HCT116 (cell line): ENCODE data around the gene TNIK. TPM values are rescaled to one million over a fixed set of nuclear protein-coding genes. Genes with fewer than 3 reads are reported as not detected.

ENCODE experiments used
- ATAC-seq: fragments of 200-7000 bp; cut with Tn5 transposase; 2 replicates; pipeline ENCODE4 v1.9.1; 2020; ENCODE audit warnings: mild to moderate bottlenecking, moderate library complexity
- BruUV-seq: library from RNA; stranded (reverse); fragments of 400-500 nt; replicated peaks from 2 replicates; lab custom pipeline; 2021; lab: Mats Ljungman, UMichigan
- CTCF ChIA-PET: fragments of 300-600 bp; sonication (Branson Sonifier 250); formaldehyde crosslinking; loops from one replicate; lab custom pipeline; 2021; ENCODE audit warnings: antibody characterized with exemption; lab: Charles Lee
- POLR2A ChIA-PET: fragments of 300-600, 350-600 bp; sonication (Branson Sonifier 250); formaldehyde crosslinking; loops from one replicate; lab custom pipeline; 2021; ENCODE audit warnings: antibody characterized with exemption; lab: Charles Lee
- RAD21 ChIA-PET, 2 experiments: fragments of 300-600 bp; sonication (Branson Sonifier 250); formaldehyde crosslinking; loops; one replicate each; lab custom pipeline; 2023; ENCODE audit warnings: low total read pairs in 2 of 2; ENCODE audit not compliant: uncharacterized antibody in 2 of 2, unreplicated experiment in 2 of 2, low non-redundant PET in 1 of 2; lab: Charles Lee
- DNase-seq: peaks from one replicate; pipeline ENCODE4 v3.0.0-alpha.2; 2010; ENCODE audit warnings: low read depth, low spot score
- H2AFZ ChIP-seq: fragments of 200-600 bp; shearing (Covaris generic), sonication (generic); 2 replicates; pipeline ENCODE4 v1.6.1; 2017; ENCODE audit warnings: low read depth, mixed run types, mixed read lengths, antibody characterized with exemption, low read length; ENCODE audit not compliant: poor library complexity, severe bottlenecking
- H3K27ac ChIP-seq: 2 replicates; pipeline ENCODE4 v1.5.1; 2012; ENCODE audit warnings: low read depth, low read length
- H3K27me3 ChIP-seq: fragments of 200-600 bp; sonication (generic); 2 replicates; pipeline ENCODE4 v1.6.1; 2016; ENCODE audit warnings: mixed run types, low read length, mixed read lengths; ENCODE audit not compliant: insufficient read depth
- H3K36me3 ChIP-seq, 2 experiments: fragments of 200-500 bp in 1 of 2; fragments of 200-600 bp in 1 of 2; sonication (Bioruptor generic) in 1 of 2; sonication (generic) in 1 of 2; 2 replicates each; pipeline versions ENCODE4 v1.5.1 to v1.6.1; 2014 to 2016; ENCODE audit warnings: low read length in 2 of 2, inconsistent platforms in 1 of 2, mixed read lengths in 1 of 2, mixed run types in 1 of 2; ENCODE audit not compliant: insufficient read depth in 2 of 2, control insufficient read depth in 1 of 2
- H3K4me1 ChIP-seq, 2 experiments: fragments of 200-600 bp in 1 of 2; sonication (generic) in 1 of 2; 2 replicates each; pipeline versions ENCODE4 v1.5.1 to v1.6.1; 2012 to 2017; ENCODE audit warnings: low read length in 2 of 2, inconsistent platforms in 1 of 2, mild to moderate bottlenecking in 1 of 2, mixed read lengths in 1 of 2, mixed run types in 1 of 2, moderate library complexity in 1 of 2; ENCODE audit not compliant: insufficient read depth in 2 of 2, control insufficient read depth in 1 of 2
- H3K4me2 ChIP-seq: fragments of 200-600 bp; sonication (generic); 2 replicates; pipeline ENCODE4 v1.6.1; 2017; ENCODE audit warnings: mixed run types, low read length, mixed read lengths
- H3K4me3 ChIP-seq, 2 experiments: fragments of 200-600 bp in 1 of 2; sonication (generic) in 1 of 2; replicated peaks in 1 of 2; 2 replicates each; pipeline ENCODE4 v1.5.1; 2011 to 2016; ENCODE audit warnings: low read length in 2 of 2, control low read depth in 1 of 2, low read depth in 1 of 2, mild to moderate bottlenecking in 1 of 2, mixed read lengths in 1 of 2, mixed run types in 1 of 2
- H3K79me2 ChIP-seq: fragments of 200-600 bp; sonication (generic); 2 replicates; pipeline ENCODE4 v1.6.1; 2017; ENCODE audit warnings: mild to moderate bottlenecking, mixed run types, low read length, moderate library complexity, mixed read lengths; ENCODE audit not compliant: insufficient read depth
- H3K9ac ChIP-seq: fragments of 200-600 bp; sonication (generic); 2 replicates; pipeline ENCODE4 v1.6.1; 2016; ENCODE audit warnings: low read length, mixed read lengths
- H3K9me2 ChIP-seq: fragments of 200-600 bp; sonication (generic), shearing (Covaris generic); 2 replicates; pipeline ENCODE4 v1.6.1; 2017; ENCODE audit warnings: mixed run types, mild to moderate bottlenecking, moderate library complexity; ENCODE audit not compliant: insufficient read depth
- H3K9me3 ChIP-seq, 2 experiments: fragments of 200-500 bp in 1 of 2; fragments of 200-600 bp in 1 of 2; sonication (Bioruptor generic) in 1 of 2; sonication (generic) in 1 of 2; 2 replicates each; pipeline ENCODE4 v1.6.1; 2014 to 2017; ENCODE audit warnings: low read length in 2 of 2, mixed read lengths in 2 of 2, inconsistent platforms in 1 of 2, low read depth in 1 of 2, mild to moderate bottlenecking in 1 of 2, mixed run types in 1 of 2, moderate library complexity in 1 of 2; ENCODE audit not compliant: control insufficient read depth in 1 of 2, insufficient read depth in 1 of 2
- H4K20me1 ChIP-seq: fragments of 200-600 bp; sonication (generic), shearing (Covaris generic); 2 replicates; pipeline ENCODE4 v1.6.1; 2017; ENCODE audit warnings: mixed run types, mild to moderate bottlenecking, moderate library complexity; ENCODE audit not compliant: insufficient read depth
- SRF ChIP-seq: IDR thresholded peaks from 2 replicates; pipeline ENCODE4 v1.6.1; 2012; ENCODE audit warnings: low read depth
- YY1 ChIP-seq: IDR thresholded peaks from 2 replicates; pipeline ENCODE4 v1.6.1; 2011; ENCODE audit warnings: low read length, low read depth, moderate library complexity, mild to moderate bottlenecking; ENCODE audit not compliant: insufficient replicate concordance; ENCODE audit errors: extremely low read depth
- intact Hi-C: fragments of 100-400 bp; cut with micrococcal nuclease; formaldehyde crosslinking; loops from 2 replicates; pipeline ENCODE4 v1.10.0; 2022
- total RNA-seq: library from RNA; stranded (reverse); gene quantifications from one replicate; pipeline ENCODE4 v1.2.1, GENCODE V29; 2021; ENCODE audit not compliant: unreplicated experiment
- TF ChIP-seq, protein P1 (sequence below), 3 experiments: fragments of 200-600 bp in 1 of 3; sonication (generic) in 1 of 3; IDR thresholded peaks in 2 of 3; conservative IDR thresholded peaks in 1 of 3; 2 replicates each; pipeline ENCODE4 v1.5.1; 2012 to 2017; ENCODE audit warnings: low read depth in 2 of 3, low read length in 2 of 3, antibody characterized with exemption in 1 of 3, borderline replicate concordance in 1 of 3, control low read depth in 1 of 3, mild to moderate bottlenecking in 1 of 3, mixed read lengths in 1 of 3, mixed run types in 1 of 3, moderate library complexity in 1 of 3; ENCODE audit not compliant: insufficient read depth in 1 of 3

TNIK gene
- total RNA-seq, 1 experiment from 2014 or later = 24.1 TPM

DNA sequence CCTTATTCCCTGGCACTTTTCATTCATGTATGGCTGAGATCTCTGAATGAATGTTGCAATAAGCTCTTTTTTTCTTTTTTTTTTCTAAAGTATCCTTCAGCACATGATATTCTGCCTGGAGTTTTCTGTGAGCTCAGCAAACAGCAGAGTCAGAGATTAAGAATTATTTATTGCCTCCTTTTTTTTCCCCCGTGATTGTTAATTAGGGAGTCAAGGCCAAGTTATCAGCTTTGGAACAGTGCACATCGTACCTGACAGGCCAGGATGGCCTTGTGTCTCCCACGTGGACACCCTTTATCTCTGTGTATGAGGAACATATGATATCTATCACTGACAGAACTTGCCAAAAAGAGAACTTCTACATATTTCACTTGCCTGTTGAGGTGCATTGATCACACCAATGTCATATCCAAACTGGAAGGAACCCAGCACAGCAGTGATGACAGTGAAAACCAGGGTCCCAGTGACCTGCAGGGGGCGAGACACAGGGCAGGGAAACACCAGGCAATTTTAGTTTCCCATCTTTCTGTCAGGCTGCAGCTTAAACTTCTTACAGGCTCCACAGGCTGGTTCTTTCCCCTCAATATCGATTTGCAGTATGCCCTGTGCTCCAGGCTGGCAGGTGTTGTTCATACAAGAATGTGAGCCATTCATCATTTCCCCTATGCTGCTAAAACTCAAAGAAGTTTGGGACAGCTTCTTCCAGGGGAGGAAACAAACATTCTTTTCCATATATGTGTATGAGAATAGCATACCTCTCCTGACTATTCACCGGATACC lies 441.9 kb downstream of the TNIK start:
- RAD21 ChIA-PET = no interaction called here
- no peaks in the 10 kb centered on the region for H4K20me1 ChIP-seq
- no peak overlapping the region for H3K4me2 ChIP-seq
- no peaks in the 10 kb centered on the region for H3K79me2 ChIP-seq
- TF ChIP-seq YY1 = no peak
- no peak for TF ChIP-seq SRF
- TF ChIP-seq, protein P1, sequence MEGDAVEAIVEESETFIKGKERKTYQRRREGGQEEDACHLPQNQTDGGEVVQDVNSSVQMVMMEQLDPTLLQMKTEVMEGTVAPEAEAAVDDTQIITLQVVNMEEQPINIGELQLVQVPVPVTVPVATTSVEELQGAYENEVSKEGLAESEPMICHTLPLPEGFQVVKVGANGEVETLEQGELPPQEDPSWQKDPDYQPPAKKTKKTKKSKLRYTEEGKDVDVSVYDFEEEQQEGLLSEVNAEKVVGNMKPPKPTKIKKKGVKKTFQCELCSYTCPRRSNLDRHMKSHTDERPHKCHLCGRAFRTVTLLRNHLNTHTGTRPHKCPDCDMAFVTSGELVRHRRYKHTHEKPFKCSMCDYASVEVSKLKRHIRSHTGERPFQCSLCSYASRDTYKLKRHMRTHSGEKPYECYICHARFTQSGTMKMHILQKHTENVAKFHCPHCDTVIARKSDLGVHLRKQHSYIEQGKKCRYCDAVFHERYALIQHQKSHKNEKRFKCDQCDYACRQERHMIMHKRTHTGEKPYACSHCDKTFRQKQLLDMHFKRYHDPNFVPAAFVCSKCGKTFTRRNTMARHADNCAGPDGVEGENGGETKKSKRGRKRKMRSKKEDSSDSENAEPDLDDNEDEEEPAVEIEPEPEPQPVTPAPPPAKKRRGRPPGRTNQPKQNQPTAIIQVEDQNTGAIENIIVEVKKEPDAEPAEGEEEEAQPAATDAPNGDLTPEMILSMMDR (IDR thresholded peaks at IDR 0.05 in 2 of 3, conservative IDR thresholded peaks at IDR 0.05 in 1 of 3; ENCODE audit: borderline replicate concordance in 1 of 3, insufficient read depth in 1 of 3, low read depth in 2 of 3, low read length in 2 of 3) = peak in 2 of 3 experiments; percentile 61 to 80; a peak in 4 of 6 replicates
- TF ChIP-seq, all 23 proteins: peak for 1
- H3K9ac ChIP-seq = no peak overlapping the region
- no peaks in the 10 kb centered on the region for H3K9me3 ChIP-seq
- H2AFZ ChIP-seq = no peak overlapping the region
- no peaks in the 10 kb centered on the region for H3K9me2 ChIP-seq
- DNase-seq (no peak), ATAC-seq (peak; percentile 79)
- no peaks in the 10 kb centered on the region for H3K36me3 ChIP-seq
- H3K27ac ChIP-seq = no peak overlapping the region
- CTCF ChIA-PET = interaction anchor here (1.3 kb wide), 1 partner anchor 32 kb away, joined by 3 read pairs; no protein-coding TSS in a partner anchor
- H3K4me1 ChIP-seq = no peaks in the 10 kb centered on the region
- POLR2A ChIA-PET = no interaction called here
- H3K4me3 ChIP-seq = no peak overlapping the region
- no TSS peak for BruUV-seq
- H3K27me3 ChIP-seq = no peaks in the 10 kb centered on the region
- intact Hi-C loops = no loop called here
